Peyer's patch (tissue), 4 donors: Measurements from ENCODE around the gene FNIP2. TPM values are rescaled to one million over a fixed set of nuclear protein-coding genes. Genes with fewer than 3 reads are reported as not detected.

ENCODE experiments used
- DNase-seq, 3 donors: peaks; one replicate each; pipeline ENCODE4 v3.0.0-alpha.2; 2017 to 2019
- H3K27ac ChIP-seq, 4 donors: fragments of 200-600 bp; sonication (generic); one replicate each; pipeline ENCODE4 v1.5.1; 2016 to 2019
- H3K27me3 ChIP-seq, 2 donors: fragments of 200-600 bp; sonication (generic); one replicate each; pipeline ENCODE4 v1.5.1; 2019
- H3K36me3 ChIP-seq, 3 donors: fragments of 200-600 bp; sonication (generic); one replicate each; pipeline ENCODE4 v1.5.1; 2016 to 2019
- H3K4me1 ChIP-seq, 4 donors: fragments of 200-600 bp; sonication (generic); one replicate each; pipeline ENCODE4 v1.5.1; 2016 to 2019
- H3K4me3 ChIP-seq, 4 donors: fragments of 200-600 bp; sonication (generic); 1 replicate in 3 of 4; 2 replicates in 1 of 4; pipeline ENCODE4 v1.5.1; 2016 to 2019; ENCODE audit warnings: mild to moderate bottlenecking in 1 of 4
- H3K9me3 ChIP-seq, 4 donors: fragments of 200-600 bp; sonication (generic); one replicate each; pipeline ENCODE4 v1.5.1; 2016 to 2019; ENCODE audit warnings: mild to moderate bottlenecking in 1 of 4
- CTCF ChIP-seq, 6 experiments: fragments of 450-650 bp in 4 of 6; fragments of 200-600 bp in 2 of 6; sonication (generic) in 1 of 6; IDR thresholded peaks; one replicate each; pipeline ENCODE4 v1.5.1; 2017 to 2019; ENCODE audit warnings: antibody characterized with exemption in 6 of 6, mild to moderate bottlenecking in 3 of 6, moderate library complexity in 1 of 6
- POLR2A ChIP-seq, 2 donors: fragments of 450-650 bp; IDR thresholded peaks; one replicate each; pipeline ENCODE4 v1.5.1; 2017; ENCODE audit warnings: antibody characterized with exemption in 2 of 2, mild to moderate bottlenecking in 2 of 2, moderate library complexity in 2 of 2
- total RNA-seq, 4 donors: library from RNA; depleted of rRNA; stranded (reverse); fragments of >200 nt; gene quantifications; one replicate each; pipeline ENCODE4 v1.1.0, GENCODE V29; 2016

Gene FNIP2
- total RNA-seq, 4 donors from 2014 or later = 31.9 to 40.8 (median 38.6) TPM

GRCh38 chr4:158809611-158810486 is 41.0 kb downstream of the FNIP2 start:
- no peaks in the 10 kb centered on the region for H3K27me3 ChIP-seq
- peak overlapping the region; percentile 24 to 84 (median 54) for H3K27ac ChIP-seq
- no peak for TF ChIP-seq CTCF (IDR thresholded peaks at IDR 0.05)
- TF ChIP-seq POLR2A (IDR thresholded peaks at IDR 0.05) = no peak
- no peaks in the 10 kb centered on the region for H3K36me3 ChIP-seq
- DNase-seq = no peak
- H3K4me3 ChIP-seq = peak overlapping the region in 1 of 4 donors; percentile 9
- H3K9me3 ChIP-seq = no peaks in the 10 kb centered on the region
- peaks cover 0 to 44% (median 6%) of the 10 kb centered on the region in 4 donors for H3K4me1 ChIP-seq

DNA sequence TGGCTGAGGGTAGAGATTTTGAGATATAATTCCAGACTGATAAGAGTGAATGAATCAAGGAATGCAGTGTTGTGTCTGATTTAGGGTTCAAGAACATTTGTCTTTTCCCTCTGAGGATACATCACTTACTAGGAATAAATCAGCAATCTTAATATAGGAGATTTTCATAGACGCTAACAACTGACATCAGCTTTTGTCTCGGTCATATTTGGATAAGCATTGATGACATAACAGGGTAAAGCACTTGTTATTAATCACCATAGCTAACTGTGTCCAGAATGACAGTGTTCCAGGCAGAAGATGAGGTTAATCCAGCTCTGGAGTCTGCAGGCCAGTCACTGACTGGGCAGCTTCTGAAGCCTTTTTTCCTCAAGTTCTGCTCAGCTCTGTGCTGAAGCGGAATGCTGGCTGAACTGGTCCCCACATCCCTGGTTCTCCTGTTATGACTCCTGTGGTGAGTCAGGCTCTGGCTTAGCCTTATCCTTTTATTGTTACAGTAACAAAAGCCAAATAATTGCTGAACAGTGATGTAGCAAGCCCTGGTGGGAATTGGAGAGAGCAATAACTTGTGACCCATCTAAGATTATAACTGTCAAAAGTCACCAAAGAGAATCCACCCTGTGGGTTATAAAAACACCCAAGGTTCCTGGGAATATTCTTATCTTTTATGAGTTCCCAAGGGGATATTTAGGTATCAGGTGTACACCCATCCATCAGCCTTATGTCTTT is 41.8 kb downstream of the FNIP2 start:
- H3K4me1 ChIP-seq = peaks cover 0 to 44% (median 6%) of the 10 kb centered on the region in 4 donors
- peak overlapping the region; percentile 24 to 84 (median 54) for H3K27ac ChIP-seq
- H3K36me3 ChIP-seq = no peaks in the 10 kb centered on the region
- no peaks in the 10 kb centered on the region for H3K27me3 ChIP-seq
- H3K4me3 ChIP-seq = peak overlapping the region in 1 of 4 donors; percentile 9
- DNase-seq = peak in 1 of 3 donors; percentile 74
- H3K9me3 ChIP-seq = no peaks in the 10 kb centered on the region
- TF ChIP-seq CTCF (IDR thresholded peaks at IDR 0.05) (no peak), POLR2A (IDR thresholded peaks at IDR 0.05) (no peak)

DNA sequence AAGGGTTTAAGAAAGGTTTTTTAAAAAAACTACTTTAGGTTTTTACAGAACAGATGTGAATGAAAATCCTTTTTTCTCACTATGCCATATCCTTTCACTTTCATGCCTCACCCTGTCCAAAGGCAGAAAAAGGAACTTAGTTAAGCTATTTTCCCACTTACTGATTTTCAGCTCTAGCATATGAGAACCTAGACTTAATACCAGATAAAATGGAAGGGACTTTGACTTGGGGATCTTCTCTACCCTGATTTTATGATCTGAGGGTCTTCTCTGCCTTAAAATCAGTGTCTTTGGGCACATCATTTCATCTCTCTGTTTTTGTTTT is 42.4 kb downstream of the FNIP2 start:
- TF ChIP-seq POLR2A (IDR thresholded peaks at IDR 0.05) (no peak), CTCF (IDR thresholded peaks at IDR 0.05) (no peak)
- Histone ChIP-seq H3K9me3 (no peaks in the 10 kb centered on the region), H3K27me3 (no peaks in the 10 kb centered on the region), H3K4me3 (no peak overlapping the region), H3K27ac (peak overlapping the region in 3 of 4 donors; percentile 24 to 84 (median 76)), H3K36me3 (no peaks in the 10 kb centered on the region), H3K4me1 (peaks cover 0 to 44% (median 6%) of the 10 kb centered on the region in 4 donors)
- DNase-seq = no peak

- H3K9me3 ChIP-seq = no peaks in the 10 kb centered on the region
- no peaks in the 10 kb centered on the region for H3K36me3 ChIP-seq
- no peak overlapping the region for H3K4me3 ChIP-seq
- no peak for TF ChIP-seq POLR2A (IDR thresholded peaks at IDR 0.05)
- peak in 1 of 6 experiments; percentile 9 for TF ChIP-seq CTCF (IDR thresholded peaks at IDR 0.05)
- H3K4me1 ChIP-seq = peaks cover 0 to 44% (median 6%) of the 10 kb centered on the region in 4 donors
- DNase-seq = no peak
- peak overlapping the region in 3 of 4 donors; percentile 24 to 84 (median 76) for H3K27ac ChIP-seq
- no peaks in the 10 kb centered on the region for H3K27me3 ChIP-seq
These were observed 42.9 kb downstream of the FNIP2 start for GRCh38 chr4:158811704-158812103.

- Histone ChIP-seq H3K27ac (peak overlapping the region in 2 of 4 donors; percentile 76 to 84), H3K27me3 (no peaks in the 10 kb centered on the region), H3K4me3 (no peak overlapping the region), H3K36me3 (no peaks in the 10 kb centered on the region), H3K9me3 (no peaks in the 10 kb centered on the region), H3K4me1 (peaks cover 0 to 44% (median 6%) of the 10 kb centered on the region in 4 donors)
- DNase-seq = no peak
- TF ChIP-seq POLR2A (IDR thresholded peaks at IDR 0.05) = no peak
- no peak for TF ChIP-seq CTCF (IDR thresholded peaks at IDR 0.05)
These were observed 43.3 kb downstream of the FNIP2 start for GRCh38 chr4:158812133-158812532.
